HepG2 (cell line): ENCODE data around the gene KISS1R.

Experiments
- CTCF ChIP-seq: sonication (generic); formaldehyde crosslinking; IDR thresholded peaks from 2 replicates; pipeline ENCODE4 v1.5.0; 2020; ENCODE audit warnings: mild to moderate bottlenecking, missing genetic modification reagents, moderate library complexity
- GRHL1 ChIP-seq: sonication (generic); formaldehyde crosslinking; conservative IDR thresholded peaks from 2 replicates; pipeline ENCODE4 v1.8.0; 2022; ENCODE audit warnings: missing genetic modification reagents
- KAT2B ChIP-seq: fragments of 150-350 bp; IDR thresholded peaks from 2 replicates; pipeline ENCODE4 v1.6.1; 2014; ENCODE audit warnings: low read depth, low read length, borderline replicate concordance
- POLR2A ChIP-seq, 2 experiments: IDR thresholded peaks; 2 replicates each; pipeline ENCODE4 v1.6.1; 2011; ENCODE audit warnings: low read depth in 2 of 2, low read length in 2 of 2, mild to moderate bottlenecking in 1 of 2, moderate library complexity in 1 of 2; ENCODE audit not compliant: insufficient read depth in 1 of 2
- SP1 ChIP-seq, 2 experiments: fragments of 450-650 bp in 1 of 2; sonication (generic) in 1 of 2; formaldehyde crosslinking in 1 of 2; IDR thresholded peaks; 2 replicates each; pipeline versions ENCODE4 v1.4.0 to v1.6.1; 2016 to 2020; ENCODE audit warnings: missing genetic modification reagents in 1 of 2
- ZNF17 ChIP-seq: sonication (generic); formaldehyde crosslinking; IDR thresholded peaks from 2 replicates; pipeline ENCODE4 v1.5.0; 2020; ENCODE audit warnings: mild to moderate bottlenecking, missing genetic modification reagents
- ZNF503 ChIP-seq: sonication (generic); formaldehyde crosslinking; IDR thresholded peaks from 2 replicates; pipeline ENCODE4 v1.4.0; 2020; ENCODE audit warnings: missing genetic modification reagents
- ZNF839 ChIP-seq: sonication (generic); formaldehyde crosslinking; IDR thresholded peaks from 2 replicates; pipeline ENCODE4 v1.4.0; 2020; ENCODE audit warnings: missing genetic modification reagents, mild to moderate bottlenecking, borderline replicate concordance

GRCh38 chr19:940591-941291 lies 23.6 kb downstream of the KISS1R start:
- TF ChIP-seq POLR2A (IDR thresholded peaks at IDR 0.05; ENCODE audit: insufficient read depth in 1 of 2, low read depth in 2 of 2, low read length in 2 of 2) = no peak
- TF ChIP-seq GRHL1 = no peak
- no peak for TF ChIP-seq ZNF17 (CRISPR knock-in tag)
- TF ChIP-seq KAT2B = no peak
- TF ChIP-seq SP1 (IDR thresholded peaks at IDR 0.05) = no peak
- no peak for TF ChIP-seq SP1 (CRISPR knock-in tag; IDR thresholded peaks at IDR 0.05)
- TF ChIP-seq CTCF (CRISPR knock-in tag) = no peak
- no peak for TF ChIP-seq ZNF839 (CRISPR knock-in tag)
- no peak for TF ChIP-seq ZNF503 (CRISPR knock-in tag)
